Esophagus muscularis mucosa (tissue), 4 donors: ENCODE measurements around the gene IMPACT.

Experiments used
- EP300 ChIP-seq: sonication (generic); formaldehyde crosslinking; IDR thresholded peaks from one replicate; pipeline ENCODE4 v1.6.1; 2017; ENCODE audit warnings: antibody characterized with exemption
- POLR2AphosphoS5 ChIP-seq, 2 donors: sonication (generic); formaldehyde crosslinking; IDR thresholded peaks; one replicate each; pipeline ENCODE4 v1.6.1; 2017; ENCODE audit warnings: antibody characterized with exemption in 2 of 2
- TF ChIP-seq, protein P1 (sequence below), 3 experiments: fragments of 200-600 bp in 2 of 3; fragments of 450-650 bp in 1 of 3; sonication (generic) in 2 of 3; IDR thresholded peaks; one replicate each; pipeline ENCODE4 v1.5.1; 2017 to 2019; ENCODE audit warnings: antibody characterized with exemption in 3 of 3, mild to moderate bottlenecking in 2 of 3, moderate library complexity in 1 of 3

DNA sequence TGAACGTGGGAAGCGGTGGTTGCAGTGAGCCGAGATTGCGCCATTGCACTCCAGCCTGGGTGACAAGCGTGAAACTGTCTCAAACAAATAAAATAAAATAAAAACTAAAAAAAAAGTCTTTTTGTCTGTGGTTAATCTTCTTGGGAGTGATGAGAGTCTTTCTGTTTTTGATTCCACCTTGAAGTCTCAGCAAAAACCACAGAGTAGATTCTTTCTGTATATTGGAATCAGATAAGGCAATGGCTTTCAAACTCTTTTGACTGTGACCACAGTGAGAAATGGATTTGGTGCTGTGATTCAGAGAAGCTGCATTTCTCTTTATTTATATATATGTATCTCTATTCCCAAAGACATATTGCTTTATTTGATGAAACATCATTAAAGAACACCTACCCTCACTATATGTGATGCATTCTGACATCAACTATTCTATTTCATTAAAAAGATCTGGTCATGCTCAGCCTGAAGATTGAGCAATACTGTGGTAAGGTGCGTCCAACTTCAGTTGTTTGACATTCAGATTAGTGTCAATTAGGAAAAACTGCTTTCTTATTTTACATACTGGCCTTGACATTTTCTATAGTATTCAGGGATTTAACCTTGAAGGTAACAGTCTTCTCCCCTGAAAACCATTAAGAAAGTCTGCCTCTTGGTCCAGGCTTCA is 49.6 kb downstream of the IMPACT start:
- TF ChIP-seq POLR2AphosphoS5 (IDR thresholded peaks at IDR 0.05) (no peak), EP300 (no peak)
- TF ChIP-seq, protein P1, sequence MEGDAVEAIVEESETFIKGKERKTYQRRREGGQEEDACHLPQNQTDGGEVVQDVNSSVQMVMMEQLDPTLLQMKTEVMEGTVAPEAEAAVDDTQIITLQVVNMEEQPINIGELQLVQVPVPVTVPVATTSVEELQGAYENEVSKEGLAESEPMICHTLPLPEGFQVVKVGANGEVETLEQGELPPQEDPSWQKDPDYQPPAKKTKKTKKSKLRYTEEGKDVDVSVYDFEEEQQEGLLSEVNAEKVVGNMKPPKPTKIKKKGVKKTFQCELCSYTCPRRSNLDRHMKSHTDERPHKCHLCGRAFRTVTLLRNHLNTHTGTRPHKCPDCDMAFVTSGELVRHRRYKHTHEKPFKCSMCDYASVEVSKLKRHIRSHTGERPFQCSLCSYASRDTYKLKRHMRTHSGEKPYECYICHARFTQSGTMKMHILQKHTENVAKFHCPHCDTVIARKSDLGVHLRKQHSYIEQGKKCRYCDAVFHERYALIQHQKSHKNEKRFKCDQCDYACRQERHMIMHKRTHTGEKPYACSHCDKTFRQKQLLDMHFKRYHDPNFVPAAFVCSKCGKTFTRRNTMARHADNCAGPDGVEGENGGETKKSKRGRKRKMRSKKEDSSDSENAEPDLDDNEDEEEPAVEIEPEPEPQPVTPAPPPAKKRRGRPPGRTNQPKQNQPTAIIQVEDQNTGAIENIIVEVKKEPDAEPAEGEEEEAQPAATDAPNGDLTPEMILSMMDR (IDR thresholded peaks at IDR 0.05): no peak
